NOMO-1 treated with dmso at 0.1 percent for 144 hours (cell line): ENCODE measurements around the gene KCTD15.

Experiments
- DNase-seq: peaks from one replicate; lab custom pipeline; 2025; ENCODE audit not compliant: unreplicated experiment; lab: John Stamatoyannopoulos, UW

Gene KCTD15, protein sequence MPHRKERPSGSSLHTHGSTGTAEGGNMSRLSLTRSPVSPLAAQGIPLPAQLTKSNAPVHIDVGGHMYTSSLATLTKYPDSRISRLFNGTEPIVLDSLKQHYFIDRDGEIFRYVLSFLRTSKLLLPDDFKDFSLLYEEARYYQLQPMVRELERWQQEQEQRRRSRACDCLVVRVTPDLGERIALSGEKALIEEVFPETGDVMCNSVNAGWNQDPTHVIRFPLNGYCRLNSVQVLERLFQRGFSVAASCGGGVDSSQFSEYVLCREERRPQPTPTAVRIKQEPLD

DNA sequence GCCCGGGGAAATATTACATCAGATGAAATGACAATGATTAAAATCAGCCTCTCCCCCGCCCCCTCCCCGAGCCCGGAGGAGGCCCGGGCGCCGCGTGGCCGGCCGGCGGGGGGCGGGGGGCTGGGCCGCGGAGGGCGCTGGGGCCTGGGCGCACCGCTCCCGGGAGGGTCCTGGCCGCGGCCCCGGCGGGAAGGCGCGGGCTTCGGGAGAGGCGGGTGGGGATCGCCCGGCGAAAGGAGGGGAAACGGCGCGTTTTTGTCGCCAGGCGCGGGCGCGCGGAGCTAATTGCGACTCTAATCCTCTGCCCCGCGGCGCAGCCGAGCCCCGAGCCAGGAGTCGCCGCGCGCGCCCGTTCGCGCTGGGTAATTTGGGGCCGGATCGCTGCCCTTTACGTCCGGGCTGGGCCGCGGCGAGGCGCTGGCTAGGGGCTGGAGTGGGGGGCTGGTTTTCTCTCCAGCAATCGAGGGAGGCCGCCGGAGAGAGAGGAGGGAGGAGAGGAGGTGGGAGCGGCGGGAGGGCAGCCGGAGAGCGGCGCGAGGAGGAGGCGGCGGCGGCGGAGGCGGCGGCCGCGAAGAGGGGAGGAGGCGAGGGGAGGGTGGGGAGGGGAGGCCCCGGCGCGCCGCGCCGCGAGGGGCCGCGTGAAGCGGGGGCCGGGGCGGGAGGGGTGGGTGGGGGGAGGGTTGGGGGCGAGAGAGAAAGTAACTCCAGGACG lies at the start of gene KCTD15:
KCTD15 (plus strand) TSS at position 707 of the 712 bp plus-strand sequence. CDS start 3,585 bp downstream, outside the sequence.
- DNase-seq, result peak; percentile 9

DNA sequence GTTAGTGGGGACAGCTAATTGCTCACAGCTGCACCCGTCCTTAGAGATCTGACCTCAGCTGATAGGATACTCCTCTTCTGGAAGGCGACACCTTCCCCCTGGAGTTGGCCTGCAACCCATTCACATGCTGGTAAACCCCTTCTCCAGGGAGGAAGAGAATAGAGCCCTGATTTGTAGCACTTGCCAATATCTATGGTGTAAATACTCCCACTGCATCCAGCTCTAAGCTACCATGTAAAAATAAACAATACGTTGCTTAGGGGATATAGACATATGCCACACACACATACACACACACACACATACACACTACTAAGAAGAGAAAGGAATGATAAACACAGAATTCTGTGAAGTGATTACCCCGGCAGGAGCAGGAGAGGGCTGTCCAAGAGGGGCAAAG lies 49.4 kb upstream of the KCTD15 start:
- DNase-seq, result no peak

DNA sequence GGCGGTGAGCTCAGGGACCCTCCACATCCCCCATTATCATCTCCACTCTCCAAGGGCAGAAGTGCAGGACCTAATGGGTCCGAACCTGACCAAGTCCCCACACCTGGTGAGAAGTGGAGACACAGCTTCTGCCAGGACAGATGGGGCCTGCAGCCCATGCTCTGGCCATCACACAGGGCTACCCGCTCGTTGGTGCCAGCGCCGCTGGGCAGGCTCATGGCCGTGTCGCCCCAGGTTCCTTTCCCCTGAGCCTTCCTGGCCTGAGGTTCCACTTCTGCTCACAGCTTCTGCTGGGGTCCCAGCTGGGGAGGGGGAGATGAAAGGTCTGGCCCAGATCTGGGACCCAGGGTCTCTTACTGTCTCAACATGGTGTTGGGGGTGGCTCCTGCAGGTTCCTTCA lies 48.4 kb upstream of the KCTD15 start:
- no peak for DNase-seq

DNA sequence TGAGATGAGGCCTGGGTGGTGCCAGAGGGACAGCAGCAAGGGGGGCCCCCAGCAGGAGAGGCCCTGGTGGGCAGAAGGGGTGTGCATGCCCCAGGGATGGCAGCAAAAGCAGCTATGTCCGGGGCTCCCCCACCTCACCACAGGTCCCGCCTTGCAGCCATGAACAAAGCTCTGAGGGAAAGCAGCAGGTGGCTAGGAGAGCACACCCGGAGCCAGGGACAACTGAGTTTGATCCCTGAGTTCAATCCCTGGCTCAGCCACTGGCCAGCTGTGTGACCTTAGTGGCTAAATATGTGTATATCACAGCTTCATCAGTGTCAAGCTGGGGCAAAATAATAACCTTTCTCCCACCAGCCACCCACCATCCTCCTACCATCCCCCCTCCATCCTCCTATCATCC lies 47.7 kb upstream of the KCTD15 start:
- DNase-seq, result no peak

DNA sequence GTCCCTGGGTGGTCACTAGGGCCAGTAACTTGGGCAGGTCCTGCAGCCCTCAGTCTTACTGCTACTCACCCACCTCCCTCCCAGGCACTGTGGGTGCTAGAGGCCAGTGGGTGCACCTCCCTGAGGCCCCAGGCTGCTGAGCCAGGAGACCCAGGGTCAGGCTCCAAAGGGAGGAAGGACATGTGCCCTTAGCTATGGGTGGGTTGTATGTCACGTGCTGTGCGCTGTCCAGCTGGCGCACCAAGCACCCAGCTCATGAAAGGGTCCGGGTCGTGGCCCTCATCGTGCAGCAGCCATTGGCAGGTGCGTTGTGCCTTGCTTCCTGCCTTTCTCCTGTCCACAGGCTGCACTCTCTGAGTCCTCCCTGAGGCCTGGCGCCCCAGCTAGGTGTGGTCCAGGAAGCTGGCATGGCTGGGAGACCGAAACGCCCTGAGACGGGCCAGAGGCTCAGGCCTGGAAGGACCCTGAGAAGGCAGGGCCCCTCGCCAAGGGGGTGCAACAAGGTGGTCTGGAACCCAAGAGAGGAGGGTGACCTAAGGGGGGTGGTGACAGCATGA lies 47.0 kb upstream of the KCTD15 start:
- no peak for DNase-seq

DNA sequence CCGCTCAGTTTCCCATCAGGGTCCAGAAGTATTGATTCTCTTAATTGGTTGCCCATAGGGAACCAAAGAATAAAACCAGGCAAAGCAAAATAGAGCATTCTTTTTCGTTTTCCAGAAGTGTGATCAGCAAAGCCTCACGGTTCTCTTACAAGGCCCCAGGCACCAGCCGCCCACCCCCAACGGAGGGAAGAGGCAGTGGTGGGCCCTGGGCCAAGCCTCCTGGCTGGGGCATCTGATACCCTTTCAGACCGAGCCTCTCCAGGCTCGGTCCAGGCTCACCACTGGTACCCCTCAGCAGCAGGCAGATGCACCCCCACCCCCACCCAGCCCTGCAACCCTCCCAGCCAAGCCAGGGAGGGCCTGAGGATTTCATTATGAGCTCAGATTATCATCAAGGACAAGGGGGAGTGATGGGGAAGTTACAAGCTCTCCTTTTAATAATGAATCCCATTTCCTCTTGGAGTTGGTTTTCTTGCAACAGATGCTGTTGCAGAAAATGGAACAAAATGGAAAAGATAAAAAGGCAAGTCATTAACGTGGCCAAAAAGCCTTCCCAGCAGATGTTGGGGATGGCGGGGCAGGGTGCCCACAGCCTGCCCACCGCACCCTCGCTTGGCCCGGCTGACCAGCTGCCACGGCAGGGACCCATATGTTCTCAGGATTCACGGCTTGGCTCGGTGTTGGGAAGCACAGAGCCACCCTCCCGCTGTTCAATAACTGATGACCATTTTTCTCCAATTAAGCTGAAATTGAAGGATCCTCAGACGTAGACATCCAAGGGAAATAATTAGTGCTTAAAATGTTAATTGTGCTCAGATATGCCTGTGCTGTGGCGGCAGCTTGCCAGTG lies 45.9 kb upstream of the KCTD15 start:
- DNase-seq, result no peak

DNA sequence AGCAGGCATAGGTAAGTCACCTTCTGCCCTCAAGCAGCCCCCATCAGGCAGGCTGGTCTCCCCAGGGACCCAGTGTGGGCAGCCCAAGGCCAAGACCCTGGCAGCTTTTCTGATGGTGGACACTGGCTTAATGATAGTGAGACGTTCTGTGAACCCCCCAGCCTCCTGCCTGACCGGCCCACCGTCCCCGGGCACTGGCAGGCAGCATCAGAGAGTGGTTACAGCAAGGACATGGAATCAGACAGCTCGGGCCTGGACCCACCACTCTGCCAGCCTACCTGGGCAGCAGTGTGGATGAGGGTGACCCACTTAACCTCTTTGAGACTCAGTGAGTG lies 45.3 kb upstream of the KCTD15 start:
- DNase-seq, result no peak

DNA sequence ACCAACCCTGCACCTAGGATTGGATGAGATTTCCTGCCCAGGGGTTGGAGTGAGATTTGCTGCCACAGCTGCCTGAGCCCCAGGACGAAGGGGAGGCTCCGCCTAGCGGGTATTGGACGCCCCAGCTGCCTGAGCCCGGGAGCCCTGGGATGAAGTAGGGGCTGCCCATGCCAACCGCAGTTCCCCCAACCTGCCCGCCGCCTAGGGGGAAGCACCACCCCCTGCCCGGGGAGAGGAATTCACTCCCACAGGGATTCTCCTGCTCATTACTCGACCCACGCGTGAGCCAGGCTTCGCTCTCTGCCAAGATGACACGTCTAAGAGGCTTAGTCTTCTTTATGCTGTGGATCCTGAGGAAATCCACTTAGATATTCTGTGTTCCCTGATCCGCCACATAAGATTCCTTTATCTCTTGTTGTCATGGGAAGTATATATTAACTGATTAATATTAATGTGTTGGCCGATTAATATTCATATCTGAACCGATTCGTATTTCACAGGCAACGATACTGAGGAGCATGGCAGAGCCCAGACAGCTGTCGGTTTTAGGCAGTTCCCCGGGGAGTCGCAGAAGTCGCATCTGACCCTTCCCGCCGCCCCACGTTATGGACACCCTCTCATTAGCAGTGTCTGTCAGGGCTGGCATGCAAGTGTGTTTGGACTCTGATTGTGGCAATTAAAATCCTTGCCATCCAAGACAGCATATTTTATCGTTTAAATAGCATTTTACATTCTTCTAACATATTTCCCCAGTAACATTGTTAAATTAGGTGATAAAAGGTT lies 44.5 kb upstream of the KCTD15 start:
- no peak for DNase-seq

DNA sequence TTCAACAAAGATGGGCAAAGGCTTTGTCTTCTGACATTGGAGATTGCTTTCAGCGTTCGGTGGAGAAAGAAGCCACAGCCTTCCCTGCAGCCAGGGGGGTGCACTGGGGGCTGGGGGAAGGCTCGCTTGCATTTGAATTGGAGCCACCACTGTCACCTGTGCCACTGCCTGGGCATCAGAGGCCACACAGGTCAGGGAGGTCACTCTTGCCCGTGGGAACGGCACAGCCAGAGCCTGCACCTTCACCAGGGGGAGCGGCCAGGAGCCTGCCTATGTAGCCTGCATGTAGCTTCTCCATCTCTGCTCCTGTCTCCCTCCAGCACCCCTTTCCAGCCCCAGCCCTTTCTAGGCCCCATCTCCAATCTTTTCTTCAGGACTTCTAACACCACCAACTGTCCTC lies 43.7 kb upstream of the KCTD15 start:
- no peak for DNase-seq

DNA sequence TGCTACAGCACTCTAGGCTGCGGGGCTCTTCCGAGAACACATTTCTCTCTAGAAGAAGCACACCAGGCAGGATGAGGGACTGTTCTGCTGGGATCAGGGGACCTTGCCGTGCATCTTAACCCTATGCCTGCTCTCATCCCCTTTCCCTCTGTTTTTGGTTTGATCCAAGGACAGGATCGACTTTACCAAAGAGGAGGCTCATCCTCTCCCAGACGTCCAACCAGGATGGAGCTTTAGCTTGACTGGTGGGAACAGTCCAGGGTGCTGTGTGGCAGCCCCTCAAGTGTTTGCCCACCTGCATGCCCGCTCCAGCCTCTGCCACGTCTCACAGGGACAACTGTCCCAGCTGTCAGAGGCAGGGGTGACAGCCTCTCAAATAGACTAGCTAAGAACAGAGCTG lies 42.3 kb upstream of the KCTD15 start:
- no peak for DNase-seq

DNA sequence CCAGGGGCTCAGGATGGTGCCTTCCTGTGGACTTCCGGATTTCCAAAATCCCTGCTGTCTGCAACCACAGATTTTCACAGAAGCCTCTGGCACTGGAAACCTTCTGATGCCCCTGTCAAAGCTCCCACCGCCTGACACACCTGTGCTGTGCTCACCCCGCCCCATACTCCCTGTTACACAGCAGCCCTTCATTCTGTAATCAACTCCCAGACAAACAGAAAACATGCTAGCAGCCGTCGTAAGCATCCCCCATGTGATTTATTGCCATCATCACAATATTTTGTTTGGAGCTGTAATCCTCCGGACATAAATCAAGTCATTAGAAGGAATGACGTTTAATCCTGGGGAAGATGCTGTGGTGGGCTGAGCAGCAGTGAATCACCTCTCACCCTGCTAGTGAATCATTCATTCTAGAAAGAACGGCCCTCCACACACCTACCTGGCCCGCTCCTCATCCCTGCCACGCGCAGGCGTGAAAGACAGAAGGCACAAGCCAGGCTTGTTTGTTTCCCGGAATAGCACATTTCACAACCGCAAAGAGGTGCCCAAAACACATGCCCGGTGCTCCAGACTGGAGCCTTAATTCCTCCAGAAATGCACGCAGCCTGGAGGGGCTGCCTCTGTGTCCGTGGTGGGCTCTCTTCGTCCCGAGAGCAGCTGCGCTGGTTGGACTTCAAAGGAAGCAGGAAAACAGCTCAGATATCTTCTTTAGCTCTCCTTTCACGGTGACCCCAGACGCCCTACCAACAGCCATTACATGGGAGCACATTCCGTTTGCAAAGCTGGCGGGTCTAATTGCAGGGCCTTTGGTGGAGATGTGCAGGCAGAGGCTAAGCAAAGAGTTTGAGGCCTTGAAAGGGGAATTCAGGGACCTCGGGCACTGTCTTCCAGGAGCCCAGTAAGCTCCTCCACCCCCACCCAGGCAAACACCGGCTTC lies 41.3 kb upstream of the KCTD15 start:
- no peak for DNase-seq

DNA sequence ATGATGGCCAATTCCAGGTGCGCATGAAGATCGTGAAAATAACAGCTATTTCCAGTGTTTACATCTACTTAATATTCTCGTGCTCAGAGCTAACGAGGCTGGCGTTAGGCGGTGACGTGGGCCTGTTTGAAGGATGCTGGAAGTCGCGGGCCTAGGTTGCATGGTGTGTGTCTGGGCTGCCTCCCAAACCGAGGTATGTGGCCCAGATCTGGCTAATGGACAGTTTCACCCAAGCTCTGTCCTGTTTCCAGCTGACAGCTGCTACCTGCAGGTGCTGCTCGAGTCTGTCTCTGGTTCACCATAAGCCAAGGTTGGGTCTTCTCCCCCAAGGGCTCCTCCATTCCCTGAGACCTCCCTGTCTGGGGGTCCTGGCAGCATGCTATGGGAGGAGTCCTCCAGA lies 40.5 kb upstream of the KCTD15 start:
- DNase-seq, result no peak

DNA sequence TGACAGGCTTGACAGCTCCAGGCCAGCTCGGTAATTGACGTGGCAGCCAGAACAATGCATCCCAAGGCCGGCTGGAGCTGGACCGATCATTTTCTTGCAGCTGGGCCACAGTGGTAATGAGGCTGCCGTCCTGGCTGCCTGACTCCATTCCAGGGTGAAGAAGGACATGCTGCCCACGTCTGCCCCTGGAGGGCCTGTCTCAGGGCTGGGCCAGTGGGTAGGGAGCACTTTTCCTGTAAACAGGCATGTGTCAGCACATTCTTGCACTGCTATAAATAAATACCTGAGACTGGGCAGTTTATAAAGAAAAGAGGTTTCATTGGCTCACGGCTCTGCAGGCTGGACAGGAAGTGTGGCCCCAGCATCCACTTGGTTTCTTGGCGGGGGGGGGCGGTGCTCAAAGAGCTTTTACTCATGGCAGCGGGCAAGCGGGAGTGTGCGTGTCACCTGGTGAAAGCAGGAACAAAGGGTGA lies 38.1 kb upstream of the KCTD15 start:
- DNase-seq, result no peak

DNA sequence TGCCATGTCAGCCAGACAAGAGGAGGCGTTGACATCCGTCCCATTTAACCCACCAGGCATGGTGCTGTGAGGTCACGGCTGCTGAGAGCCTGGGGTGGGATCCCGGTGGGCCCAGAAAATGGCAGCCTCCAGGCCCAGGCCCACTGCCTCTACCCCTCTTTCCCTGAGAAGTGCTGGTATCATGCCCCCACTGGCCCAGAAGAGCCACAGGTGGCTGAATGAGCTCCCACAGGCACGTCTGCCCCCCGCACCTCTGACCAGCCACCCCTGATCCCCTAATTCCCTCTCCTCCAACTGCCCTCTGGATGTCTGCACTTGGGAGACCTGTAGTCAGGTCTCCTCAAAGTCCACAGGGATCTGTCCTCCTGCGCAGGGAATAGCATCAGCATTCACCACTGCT lies 37.3 kb upstream of the KCTD15 start:
- DNase-seq, result no peak

DNA sequence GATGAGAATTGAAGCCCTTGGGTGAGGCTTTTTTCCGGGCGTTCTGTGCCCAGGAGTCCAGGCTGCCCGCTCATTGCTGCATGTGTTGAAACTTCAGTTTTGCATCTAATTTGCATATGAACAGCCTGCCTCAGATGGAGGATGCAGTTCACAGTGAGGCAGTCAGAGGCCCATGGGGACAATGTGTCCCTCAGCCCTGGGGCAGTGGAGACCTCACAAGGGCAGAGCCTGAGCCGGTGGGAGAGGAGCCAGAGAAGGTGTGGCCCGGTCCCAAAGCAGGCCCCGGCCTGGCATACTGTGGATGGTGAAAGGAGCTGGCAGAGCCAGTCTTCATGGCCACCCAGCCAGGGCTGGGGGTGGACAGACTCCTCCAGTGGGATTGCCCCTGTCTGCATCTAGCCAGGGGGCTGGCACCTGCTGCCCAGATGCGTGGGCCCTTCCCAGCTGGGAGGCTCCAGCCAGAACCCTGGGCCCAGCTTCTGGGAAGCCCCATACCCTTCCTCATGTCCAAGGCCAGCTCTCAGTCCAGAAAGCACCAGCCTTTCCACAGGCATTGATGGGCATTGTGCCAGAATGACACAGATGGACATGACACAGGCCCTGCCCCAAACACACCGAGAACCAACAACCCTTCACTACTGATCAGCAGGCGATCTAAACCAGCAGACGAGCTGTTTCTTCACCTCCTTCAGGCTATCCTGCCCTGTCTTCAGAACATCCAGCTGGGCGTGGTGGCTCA lies 32.9 kb upstream of the KCTD15 start:
- DNase-seq, result no peak

DNA sequence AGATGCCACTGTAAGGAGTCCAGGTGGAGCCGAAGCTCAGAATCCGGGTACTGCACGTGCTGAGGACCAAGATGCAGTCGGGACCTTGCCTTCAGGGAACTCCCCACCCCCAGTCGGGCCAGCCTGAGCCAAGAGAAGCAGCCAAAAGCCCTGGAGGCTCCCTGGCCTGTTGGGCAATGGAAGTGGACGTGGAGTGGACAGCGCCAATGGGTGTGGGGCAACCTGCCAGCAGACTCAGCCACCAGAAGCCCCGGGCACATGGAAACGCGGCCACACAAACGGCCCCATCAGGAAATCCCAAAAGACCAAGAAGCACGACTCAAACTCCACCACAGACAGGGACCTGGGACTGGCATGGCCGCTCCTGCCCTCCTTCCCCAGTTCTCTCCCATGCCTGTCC lies 30.0 kb upstream of the KCTD15 start:
- DNase-seq, result no peak

DNA sequence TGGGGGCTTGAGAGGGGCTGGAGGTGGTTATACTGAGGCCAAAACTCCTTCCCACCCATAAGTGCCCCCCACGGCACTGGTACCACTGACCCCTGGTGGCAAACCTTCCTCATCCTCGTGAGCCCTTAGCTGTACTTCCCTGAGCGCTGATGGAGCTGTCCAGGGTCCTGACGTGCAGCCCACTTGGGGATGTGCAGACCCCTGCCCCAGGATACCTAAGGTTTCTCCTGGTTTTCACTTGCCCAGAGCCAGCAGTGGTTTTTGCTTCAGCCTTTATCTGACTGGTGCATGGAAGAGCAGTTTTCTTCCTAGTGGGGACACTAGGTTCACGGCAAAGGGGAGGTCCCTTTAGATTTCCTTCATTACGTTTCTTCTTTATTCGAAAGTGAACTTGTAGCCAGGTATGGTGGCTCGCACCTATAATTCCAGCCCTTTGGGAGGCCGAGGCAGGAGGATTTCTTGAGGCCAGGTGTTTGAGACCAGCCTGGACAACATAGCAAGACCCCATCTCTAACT lies 28.7 kb upstream of the KCTD15 start:
- peak; percentile 14 for DNase-seq

DNA sequence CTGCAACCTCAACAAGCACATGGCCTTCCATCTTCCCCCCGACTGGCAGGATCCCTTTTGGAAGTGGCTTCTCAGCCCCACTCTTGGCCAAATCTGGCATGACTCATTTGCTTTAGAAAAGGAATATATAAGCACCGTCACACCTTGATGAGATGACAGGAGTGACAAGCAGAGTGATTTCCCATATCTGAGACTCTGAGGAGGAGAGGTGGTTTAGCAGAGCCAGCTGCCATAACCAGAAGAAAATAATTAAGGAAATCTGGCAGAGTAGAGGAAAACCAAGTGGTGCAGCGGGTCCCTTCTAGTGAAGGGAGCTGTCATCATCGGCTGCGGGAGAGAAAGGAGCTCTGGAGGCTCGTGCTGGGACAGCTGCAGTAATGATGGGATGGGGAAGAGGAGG lies 27.5 kb upstream of the KCTD15 start:
- no peak for DNase-seq

DNA sequence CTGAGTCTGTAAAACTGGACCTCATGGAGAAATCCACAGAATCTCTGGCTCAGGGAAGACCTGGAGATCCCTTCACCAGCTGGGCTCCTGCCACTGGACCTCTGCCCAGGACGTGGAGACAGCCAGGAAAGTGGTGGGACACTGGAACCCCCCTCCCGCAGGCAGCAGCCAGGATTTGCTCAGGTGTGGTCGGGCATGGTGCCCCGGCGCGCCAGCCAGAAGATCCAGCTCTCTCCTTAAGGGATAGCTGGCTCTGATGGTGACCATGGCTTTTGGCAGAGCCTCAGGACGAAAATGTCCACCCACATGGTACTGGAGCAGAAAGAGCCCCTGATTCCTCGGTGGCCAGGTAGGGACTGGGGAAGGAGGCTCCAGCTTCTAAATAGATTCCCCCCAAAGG lies 26.6 kb upstream of the KCTD15 start:
- no peak for DNase-seq
